Epithelial cell of proximal tubule (primary cell): ENCODE measurements around the gene GALNT1. TPM values are rescaled to one million over a fixed set of nuclear protein-coding genes. Genes with fewer than 3 reads are reported as not detected.

Experiments
- DNase-seq: peaks from one replicate; pipeline ENCODE4 v3.0.0-alpha.2; 2011; ENCODE audit warnings: low read depth
- H3K4me3 ChIP-seq: 2 replicates; pipeline ENCODE4 v1.5.1; 2011; ENCODE audit warnings: low read depth, mild to moderate bottlenecking, low read length
- CTCF ChIP-seq: conservative IDR thresholded peaks from 2 replicates; pipeline ENCODE4 v1.5.1; 2012; ENCODE audit warnings: low read depth, mild to moderate bottlenecking, low read length
- total RNA-seq: library from RNA; depleted of rRNA; stranded (reverse); fragments of >200 nt; gene quantifications from 2 replicates; pipeline ENCODE4 v1.2.3, GENCODE V29; 2015

GALNT1 gene
- total RNA-seq, 1 donor from 2014 or later, result 49.5 TPM

- TF ChIP-seq CTCF, result no peak
- DNase-seq, result peak; percentile 97
- H3K4me3 ChIP-seq, result no peak overlapping the region
These were observed 4.3 kb upstream of the GALNT1 start for GRCh38 chr18:35577045-35577848.

- no peak for TF ChIP-seq CTCF
- DNase-seq, result no peak
- no peak overlapping the region for H3K4me3 ChIP-seq
These were observed 3.1 kb upstream of the GALNT1 start for GRCh38 chr18:35578481-35578880.

GRCh38 chr18:35578936-35579335, 2.6 kb upstream of the GALNT1 start:
- no peak for DNase-seq
- TF ChIP-seq CTCF, result no peak
- H3K4me3 ChIP-seq, result no peak overlapping the region

GRCh38 chr18:35580701-35581539, 620 bp upstream of the GALNT1 start:
- TF ChIP-seq CTCF, result no peak
- peak overlapping the region; percentile 73 for H3K4me3 ChIP-seq
- no peak for DNase-seq

GRCh38 chr18:35581898-35582641, 530 bp downstream of the GALNT1 start:
- H3K4me3 ChIP-seq, result peak overlapping the region; percentile 77
- TF ChIP-seq CTCF, result no peak
- DNase-seq, result no peak

GRCh38 chr18:35582899-35583558, 1.5 kb downstream of the GALNT1 start:
- no peak for TF ChIP-seq CTCF
- H3K4me3 ChIP-seq, result peak overlapping the region; percentile 77
- no peak for DNase-seq
